HCEC 1CT (cell line): ENCODE results near the gene CINP.
"Not testable (repeated sequence)": the region's sequence is repeated elsewhere in the genome, so short reads cannot be mapped to it uniquely, and the experiment has no call there.

Experiments
- DNase-seq: peaks from one replicate; pipeline ENCODE4 v3.0.0-alpha.2; 2017

CINP gene

GRCh38 chr14:102352213-102352612 lies 10.5 kb downstream of the CINP start:
- no peak for DNase-seq

- not testable (repeated sequence) for DNase-seq
These were observed 11.1 kb downstream of the CINP start for GRCh38 chr14:102351593-102351992.

- DNase-seq: no peak
These were observed 11.7 kb downstream of the CINP start for GRCh38 chr14:102351023-102351422.

GRCh38 chr14:102348376-102348775 lies 14.3 kb downstream of the CINP start:
- no peak for DNase-seq

GRCh38 chr14:102346645-102347044 lies 16.0 kb downstream of the CINP start:
- DNase-seq: no peak

GRCh38 chr14:102345232-102345631 lies 17.5 kb downstream of the CINP start:
- no peak for DNase-seq

- DNase-seq: no peak
These were observed 18.2 kb downstream of the CINP start for GRCh38 chr14:102344485-102344884.

- no peak for DNase-seq
These were observed 18.6 kb downstream of the CINP start for GRCh38 chr14:102344084-102344483.

GRCh38 chr14:102342238-102342637 lies 20.5 kb downstream of the CINP start:
- no peak for DNase-seq

- no peak for DNase-seq
These were observed 21.1 kb downstream of the CINP start for GRCh38 chr14:102341566-102341965.

- no peak for DNase-seq
These were observed 24.0 kb downstream of the CINP start for GRCh38 chr14:102338724-102339123.

- DNase-seq: no peak
These were observed 27.5 kb downstream of the CINP start for GRCh38 chr14:102335163-102335562.

GRCh38 chr14:102333795-102334705 lies 28.6 kb downstream of the CINP start:
- no peak for DNase-seq

- DNase-seq: no peak
These were observed 29.3 kb downstream of the CINP start for GRCh38 chr14:102333390-102333789.

- DNase-seq: no peak
These were observed 31.9 kb downstream of the CINP start for GRCh38 chr14:102330806-102331205.

GRCh38 chr14:102329381-102329780 lies 33.3 kb downstream of the CINP start:
- DNase-seq: not testable (repeated sequence)

GRCh38 chr14:102326583-102326982 lies 36.1 kb downstream of the CINP start:
- DNase-seq: no peak

- no peak for DNase-seq
These were observed 36.8 kb downstream of the CINP start for GRCh38 chr14:102325791-102326345.

- peak; percentile 77 for DNase-seq
These were observed 39.6 kb downstream of the CINP start for GRCh38 chr14:102323102-102323501.

GRCh38 chr14:102321456-102322422 lies 41.0 kb downstream of the CINP start:
- DNase-seq: no peak

GRCh38 chr14:102320671-102321455 lies 41.8 kb downstream of the CINP start:
- DNase-seq: no peak

GRCh38 chr14:102320033-102320660 lies 42.5 kb downstream of the CINP start:
- peak; percentile 32 for DNase-seq
